GM12891 (cell line): ENCODE results near the gene GNLY.

Experiments
- PAX5 ChIP-seq: IDR thresholded peaks from 2 replicates; pipeline ENCODE4 v1.6.1; 2011; ENCODE audit warnings: low read length, moderate library complexity, mild to moderate bottlenecking; ENCODE audit not compliant: insufficient read depth, severe bottlenecking
- POLR2A ChIP-seq: IDR thresholded peaks from 2 replicates; pipeline ENCODE4 v1.6.1; 2011; ENCODE audit warnings: low read depth, low read length, control low read depth
- POLR2AphosphoS5 ChIP-seq: IDR thresholded peaks from 2 replicates; pipeline ENCODE4 v1.6.1; 2011; ENCODE audit warnings: low read depth, low read length, control low read depth
- POU2F2 ChIP-seq: IDR thresholded peaks from 2 replicates; pipeline ENCODE4 v1.6.1; 2011; ENCODE audit warnings: low read depth, mild to moderate bottlenecking, control low read depth, low read length, moderate library complexity
- SPI1 ChIP-seq: IDR thresholded peaks from 2 replicates; pipeline ENCODE4 v1.6.1; 2011; ENCODE audit warnings: low read depth, low read length, control low read depth
- TAF1 ChIP-seq: IDR thresholded peaks from 2 replicates; pipeline ENCODE4 v1.6.1; 2011; ENCODE audit warnings: low read depth, low read length, control low read depth

DNA sequence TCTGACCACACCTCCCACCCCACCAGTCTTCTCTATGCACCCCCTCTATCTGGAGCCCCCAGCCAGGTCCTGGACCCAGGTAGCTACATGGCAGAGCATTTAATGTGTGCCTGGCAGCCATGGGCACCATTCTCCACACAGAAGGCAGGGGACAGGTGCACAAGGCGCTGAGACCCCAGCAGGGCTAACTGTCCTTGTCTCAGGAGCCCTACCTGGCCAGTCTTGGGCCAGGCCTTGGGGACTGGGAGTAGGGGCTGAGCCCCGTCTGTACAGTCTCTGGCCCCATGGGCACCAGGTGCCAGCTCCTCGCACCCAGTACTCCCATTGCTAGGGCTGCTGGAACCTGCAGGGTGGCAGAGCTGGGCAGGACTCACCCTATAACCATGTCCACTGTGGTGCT is 2.9 kb downstream of the GNLY start:
- TF ChIP-seq POLR2A = no peak
- no peak for TF ChIP-seq POLR2AphosphoS5
- no peak for TF ChIP-seq SPI1
- TF ChIP-seq TAF1 = no peak
- no peak for TF ChIP-seq PAX5
- TF ChIP-seq POU2F2 = no peak
